Erythroblast (primary cell): Measurements from ENCODE around the gene TNFAIP6.
A peak's percentile ranks its signal among the peaks of the same experiment; 100 is the strongest.

Experiments
- GATA1 ChIP-seq: IDR thresholded peaks from 2 replicates; pipeline ENCODE4 v1.6.1; 2011; ENCODE audit warnings: low read depth, mild to moderate bottlenecking, control low read depth, low read length, moderate library complexity
- POLR2A ChIP-seq: IDR thresholded peaks from 2 replicates; pipeline ENCODE4 v1.6.1; 2011; ENCODE audit warnings: mild to moderate bottlenecking, low read length

- peak; percentile 79 for TF ChIP-seq POLR2A
- no peak for TF ChIP-seq GATA1
These were observed 52.5 kb downstream of the TNFAIP6 start, which contains the start of gene RIF1 for GRCh38 chr2:151409601-151410484.
